Epidermal melanocyte (primary cell): ENCODE data around the gene LRPAP1.

Experiments
- DNase-seq: peaks from one replicate; pipeline ENCODE4 v3.0.0; 2011; ENCODE audit warnings: low spot score; ENCODE audit not compliant: insufficient read length

Gene LRPAP1

DNA sequence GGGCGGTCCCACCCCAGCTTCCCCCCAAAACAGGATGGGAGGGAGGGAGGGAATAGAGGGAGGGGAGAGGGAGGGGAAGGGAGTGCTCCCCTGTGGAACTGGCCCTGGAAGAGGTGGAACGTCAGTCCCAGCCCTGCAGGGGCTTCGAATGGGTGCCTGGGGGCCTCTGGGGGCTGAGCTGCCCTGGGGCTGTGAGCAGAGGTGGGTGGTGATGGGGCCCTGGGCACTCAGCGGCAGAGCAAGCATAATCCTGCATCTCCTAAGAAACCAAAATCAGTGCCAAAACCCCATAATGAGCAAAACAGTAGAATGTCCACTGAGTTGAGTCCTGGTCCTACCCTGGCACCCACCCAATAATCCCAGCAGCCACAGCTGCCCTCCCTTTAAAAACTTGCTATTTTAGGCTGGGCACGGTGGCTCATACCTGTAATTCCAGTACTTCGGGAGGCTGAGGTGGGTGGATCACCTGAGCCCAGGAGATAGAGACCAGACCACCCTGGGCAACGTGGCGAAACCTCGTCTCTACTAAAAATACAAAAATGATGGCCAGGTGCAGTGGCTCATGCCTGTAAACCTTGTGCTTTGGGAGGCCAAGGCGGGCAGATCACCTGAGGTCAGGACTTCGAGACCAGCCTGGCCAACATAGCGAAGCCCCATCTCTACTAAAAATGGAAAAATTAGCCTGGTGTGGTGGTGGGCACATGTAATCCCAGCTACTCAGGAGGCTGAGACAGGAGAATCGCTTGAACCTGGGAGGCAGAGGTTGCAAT lies 58.0 kb downstream of the LRPAP1 start:
- DNase-seq, result no peak

DNA sequence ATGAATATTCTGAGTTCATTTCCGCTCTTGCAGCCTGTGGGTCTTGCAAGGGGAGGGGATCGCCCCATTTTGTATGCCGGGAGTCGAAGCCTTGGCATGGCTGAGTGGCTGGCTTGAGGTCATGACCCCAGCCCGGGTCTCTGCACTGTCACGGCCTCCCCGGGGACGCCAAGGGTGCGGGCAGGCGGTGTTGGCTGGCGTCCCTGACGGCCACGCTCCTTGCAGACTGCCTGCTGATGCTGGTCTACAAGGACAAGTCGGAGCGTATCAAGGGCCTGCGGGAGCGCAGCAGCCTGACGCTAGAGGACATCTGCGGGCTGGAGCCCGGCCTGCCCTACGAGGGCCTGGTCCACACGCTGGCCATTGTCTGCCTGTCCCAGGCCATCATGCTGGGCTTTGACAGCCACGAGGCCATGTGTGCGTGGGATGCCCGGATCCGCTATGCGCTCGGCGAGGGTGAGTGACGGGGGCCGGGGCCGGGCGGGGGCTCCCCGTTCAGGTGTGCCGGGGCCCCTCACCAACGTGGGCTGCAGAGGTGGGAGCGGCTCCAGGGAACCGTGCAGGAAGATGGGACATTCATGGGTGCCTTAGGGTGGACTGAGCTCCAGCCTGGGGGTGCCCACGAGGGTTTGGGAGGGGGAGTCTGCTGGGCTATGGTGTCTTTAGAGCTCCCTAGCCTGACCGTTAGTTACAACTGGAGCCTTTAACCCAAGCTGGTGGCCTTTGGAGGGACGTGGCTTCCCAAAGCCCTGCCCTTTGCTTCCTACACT lies 58.9 kb downstream of the LRPAP1 start:
- DNase-seq, result no peak

DNA sequence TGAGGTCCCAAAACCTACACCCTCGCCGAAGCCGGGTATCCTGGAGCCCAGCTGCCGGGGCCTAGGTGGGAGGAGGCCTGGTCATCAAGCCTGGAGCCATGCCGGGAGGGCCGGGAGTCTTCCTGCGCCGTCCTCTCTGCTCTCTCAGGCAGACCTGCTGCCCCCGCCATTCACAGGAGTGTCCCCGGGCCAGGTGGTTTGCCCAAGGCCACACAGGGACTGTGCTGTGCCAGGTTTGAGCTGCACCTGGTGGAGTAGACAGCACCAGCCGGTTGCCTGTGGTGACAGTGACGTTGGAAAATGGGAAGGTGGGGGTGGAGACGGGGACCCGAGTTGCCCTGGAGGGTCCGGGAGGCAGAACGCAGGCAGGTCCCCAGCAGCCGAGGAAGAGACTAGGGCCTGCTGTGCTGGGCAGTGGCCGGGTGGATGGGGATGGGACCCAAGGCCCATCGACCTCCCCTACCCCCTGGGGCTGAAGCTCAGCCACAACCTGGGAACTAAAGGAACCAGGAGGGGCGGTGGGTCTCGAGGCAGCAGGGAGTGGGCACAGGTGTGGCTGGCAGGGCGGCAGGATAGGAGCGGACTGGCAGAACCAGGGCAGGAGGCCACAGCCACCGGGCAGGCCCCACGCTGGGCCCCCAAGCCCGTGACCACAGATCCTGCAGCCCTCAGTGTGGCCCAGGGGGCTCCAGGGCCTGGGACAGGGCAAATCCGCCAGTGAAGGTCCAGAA lies 59.6 kb downstream of the LRPAP1 start:
- DNase-seq, result no peak

DNA sequence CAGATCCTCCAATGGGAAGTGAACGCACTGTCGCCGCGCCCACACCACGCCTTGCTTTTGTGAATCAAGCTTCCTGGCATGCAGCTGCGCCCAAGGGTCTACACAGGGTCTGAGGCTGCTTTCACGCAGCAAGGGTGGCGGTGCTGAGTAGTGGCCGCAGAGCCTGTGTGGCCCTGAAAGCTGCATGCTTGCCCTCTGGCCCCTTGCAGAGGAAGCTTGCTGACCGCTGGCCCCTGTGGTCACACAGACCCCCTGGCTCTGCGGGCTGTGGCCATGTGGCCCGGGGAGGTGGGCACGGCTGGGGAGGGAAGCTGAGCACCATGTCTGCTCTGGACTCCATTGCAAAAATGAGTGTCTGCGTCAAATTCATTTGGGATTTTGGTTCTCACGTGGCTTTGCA lies 60.3 kb downstream of the LRPAP1 start:
- DNase-seq, result no peak

DNA sequence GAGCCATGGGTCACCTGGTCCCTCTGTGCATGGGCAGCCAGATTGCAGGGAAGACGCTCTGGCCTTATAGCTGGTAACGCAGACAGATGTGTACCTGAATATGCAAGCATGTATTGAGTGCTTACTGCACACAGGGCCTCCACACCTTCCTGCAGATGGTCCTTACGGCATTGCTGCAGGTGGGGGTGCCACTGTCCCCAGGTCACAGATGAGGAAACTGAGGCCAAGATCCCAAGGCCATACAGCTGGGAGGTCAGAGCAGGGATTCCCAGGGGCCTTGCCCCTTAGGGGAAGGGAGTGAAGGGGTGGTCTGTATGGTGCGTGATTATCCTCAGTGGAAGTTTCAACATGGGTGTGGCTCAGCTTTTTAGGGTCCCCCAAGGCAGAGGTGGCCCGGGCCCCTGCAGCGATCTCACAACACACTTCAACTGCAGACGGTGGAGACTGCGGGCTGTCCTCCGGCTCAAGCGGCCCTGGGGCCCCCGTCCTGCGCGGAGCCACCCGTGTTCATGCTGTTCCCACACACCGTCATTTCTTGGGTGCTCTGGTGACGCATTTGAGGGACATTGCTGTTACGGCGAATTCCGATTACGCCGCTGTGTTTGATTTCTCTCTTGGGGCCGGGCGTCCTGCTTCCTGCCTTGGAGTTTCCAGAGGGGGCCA lies 61.0 kb downstream of the LRPAP1 start:
- no peak for DNase-seq

DNA sequence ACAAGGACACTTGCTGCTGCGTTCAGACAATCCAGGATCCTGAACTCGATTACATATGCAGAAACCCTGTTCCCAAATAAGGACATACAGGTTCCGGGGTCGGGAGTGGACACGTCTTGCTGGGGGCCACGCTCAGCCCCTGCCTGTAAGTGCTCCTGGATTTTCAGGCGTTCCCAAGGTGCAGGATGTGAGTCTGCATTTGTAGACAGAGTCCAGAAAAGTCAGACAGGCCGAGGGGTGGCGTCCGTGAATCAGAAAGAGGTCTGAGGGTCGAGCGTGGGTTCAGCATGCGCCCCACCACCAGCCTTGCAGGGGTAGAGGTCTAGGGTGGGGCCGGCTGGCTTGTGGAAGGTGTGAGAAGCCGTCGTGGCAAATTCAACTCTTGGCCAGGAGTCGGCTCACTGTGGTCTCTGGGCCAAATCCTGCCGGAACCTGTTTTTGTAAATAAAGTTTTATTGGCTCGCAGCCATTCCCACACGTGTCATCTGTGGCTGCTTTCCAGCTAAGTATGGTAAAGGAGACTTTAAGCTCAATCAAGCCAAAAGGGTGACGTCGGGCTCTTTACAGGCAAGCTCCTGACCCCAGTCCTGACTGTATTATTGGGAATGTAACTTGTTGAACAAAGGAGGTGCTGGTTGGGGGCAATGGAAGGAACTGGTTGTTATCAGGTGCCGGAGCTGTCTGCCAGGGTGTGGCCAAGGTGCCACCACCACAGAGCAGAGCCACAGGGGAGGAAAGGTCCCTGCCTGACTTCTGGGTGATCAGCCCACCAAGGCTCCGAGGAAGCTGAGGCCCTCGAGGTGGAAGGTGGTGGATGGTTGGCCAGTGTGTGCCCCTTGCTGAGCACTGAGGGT lies 61.8 kb downstream of the LRPAP1 start:
- no peak for DNase-seq

DNA sequence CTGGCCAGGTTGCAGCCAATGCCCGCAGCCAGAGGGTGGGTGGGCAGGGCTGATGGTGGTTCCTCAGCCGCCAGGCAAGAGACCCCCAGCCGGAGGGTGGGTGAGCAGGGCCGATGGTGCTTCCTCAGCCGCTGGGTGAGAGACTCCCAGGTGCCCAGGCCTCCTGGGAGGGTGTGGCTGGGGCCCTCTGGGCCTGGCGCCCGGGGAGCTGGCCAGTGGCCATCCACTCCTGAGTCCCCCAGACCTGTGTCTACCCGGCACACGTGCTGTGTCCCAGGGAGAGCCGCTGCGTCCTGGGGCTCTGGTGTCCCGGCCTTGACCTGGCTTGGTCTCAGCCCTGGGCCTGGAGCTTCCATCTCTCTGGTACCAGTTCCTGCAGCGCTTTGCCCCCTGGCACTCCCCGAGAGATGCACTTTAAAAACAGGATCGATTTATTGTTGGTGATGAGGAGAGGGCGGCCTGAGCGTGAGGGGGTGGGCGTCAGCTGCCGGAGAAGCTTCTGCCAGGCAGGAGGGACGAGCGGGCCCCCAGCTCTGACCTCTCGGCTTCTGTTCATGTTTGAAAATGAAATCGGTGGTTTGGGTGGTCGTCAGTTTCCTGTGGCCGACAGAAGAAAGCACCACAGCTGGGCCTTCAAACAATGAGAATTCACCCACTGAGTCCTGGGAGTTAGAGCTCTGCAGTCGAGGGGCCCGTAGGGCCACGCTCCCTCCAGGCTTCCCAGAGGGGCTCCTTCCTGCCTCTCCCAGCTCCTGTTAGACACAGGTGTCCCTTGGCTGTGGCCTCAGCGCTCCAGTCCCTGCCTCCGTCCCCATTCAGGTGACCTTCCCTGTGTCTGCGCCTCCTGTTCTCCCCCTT lies 62.6 kb downstream of the LRPAP1 start:
- no peak for DNase-seq

DNA sequence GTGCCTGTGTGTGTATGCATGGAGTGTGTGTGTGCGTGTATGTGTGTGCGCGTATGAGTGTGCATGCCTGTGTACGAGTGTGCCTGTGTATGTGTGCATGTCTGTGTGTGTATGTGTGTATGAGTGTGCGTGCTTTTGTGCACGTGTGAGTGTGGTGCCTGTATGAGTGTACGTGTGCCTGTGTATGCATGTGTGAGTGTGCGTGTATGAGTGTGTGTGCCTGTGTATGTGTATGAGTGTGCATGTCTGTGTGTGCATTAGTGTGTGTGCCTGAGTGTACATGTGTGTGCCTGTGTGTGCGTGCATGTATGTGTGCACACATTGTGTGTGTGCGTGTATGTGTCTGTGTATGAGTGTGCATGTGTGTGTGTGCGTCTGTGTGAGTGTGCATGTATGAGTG lies 63.4 kb downstream of the LRPAP1 start:
- no peak for DNase-seq

DNA sequence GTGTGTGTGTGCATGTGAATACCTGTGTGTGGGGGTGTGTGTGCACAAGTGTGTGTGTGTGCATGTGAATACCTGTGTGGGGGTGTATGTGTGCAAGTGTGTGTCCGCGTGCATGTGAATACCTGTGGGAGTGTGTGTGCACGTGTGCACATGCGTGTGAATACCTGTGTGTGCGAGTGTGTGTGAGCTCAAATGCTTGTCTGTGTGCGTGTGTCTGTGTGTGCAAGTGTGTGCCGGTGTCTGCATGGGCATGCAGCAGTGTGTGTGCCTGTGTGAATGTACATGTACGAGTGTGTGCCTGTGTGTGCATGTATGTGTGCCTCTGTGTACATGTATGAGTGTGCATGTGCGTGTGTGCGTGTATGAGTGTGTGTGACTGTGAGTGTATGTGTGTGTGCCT lies 64.1 kb downstream of the LRPAP1 start:
- no peak for DNase-seq

DNA sequence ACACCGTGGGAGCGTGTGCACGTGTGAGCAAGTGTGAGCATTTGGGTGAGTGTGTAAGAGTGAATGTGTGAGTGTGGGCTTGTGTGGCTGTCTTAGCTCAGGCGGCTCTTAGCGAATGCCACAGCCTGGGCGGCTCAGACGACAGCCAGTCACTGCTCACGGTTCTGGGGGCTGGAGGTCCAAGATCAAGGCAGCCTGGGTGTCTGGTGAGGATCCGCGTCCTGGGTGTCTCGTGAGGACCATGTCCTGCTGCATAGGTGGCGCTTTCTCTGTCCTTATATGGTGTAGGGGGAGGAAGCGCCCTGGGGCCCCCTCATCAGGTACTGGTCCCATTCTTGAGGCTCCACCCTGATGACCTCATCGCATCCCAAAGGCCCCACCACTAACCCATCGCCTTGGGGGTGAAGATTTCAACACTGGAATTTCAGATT lies 64.6 kb downstream of the LRPAP1 start:
- no peak for DNase-seq

DNA sequence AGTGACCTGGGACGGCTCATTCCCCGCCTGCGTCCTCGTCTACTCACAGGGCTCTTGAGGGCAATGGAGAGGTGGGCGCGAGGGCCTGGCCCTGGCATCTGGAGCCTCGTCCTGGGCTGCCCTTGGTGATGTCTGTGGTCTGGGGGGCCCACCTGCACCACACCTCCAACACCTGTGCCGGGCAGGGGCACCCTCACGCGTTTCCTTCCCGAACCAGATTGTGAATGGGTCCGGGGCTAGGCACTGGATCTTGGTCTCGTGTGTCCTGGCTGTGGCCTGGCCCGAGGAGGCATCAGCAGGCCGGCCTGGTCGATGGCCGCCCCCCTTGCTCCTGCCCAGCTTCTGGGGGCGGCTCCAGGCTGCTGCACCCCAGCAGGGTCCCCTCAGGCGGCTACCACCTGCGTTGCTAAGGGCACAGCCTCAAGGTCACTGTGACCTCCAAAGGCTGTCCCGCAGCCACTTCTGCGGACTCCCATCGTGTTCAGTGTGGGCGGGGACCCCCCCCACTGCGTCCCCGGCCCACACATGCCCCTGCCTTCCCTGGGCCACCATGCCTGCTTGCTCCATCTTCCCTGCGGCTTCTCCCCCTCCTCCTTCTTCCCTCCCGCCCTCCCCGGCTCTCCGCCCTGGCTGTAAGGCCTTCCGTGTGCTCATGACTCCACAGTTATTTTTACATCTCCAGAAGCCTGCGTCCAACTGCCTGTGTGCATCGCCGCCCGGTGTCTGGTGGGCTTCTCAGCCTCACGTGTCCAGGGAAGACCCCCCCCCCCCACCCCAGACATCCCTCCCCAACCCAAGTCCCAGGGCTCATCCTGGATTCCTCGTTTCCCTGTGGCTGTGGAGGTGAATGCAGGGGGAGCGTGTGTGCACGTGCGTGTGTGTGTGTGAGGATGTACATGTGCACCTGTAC lies 65.3 kb downstream of the LRPAP1 start:
- no peak for DNase-seq

DNA sequence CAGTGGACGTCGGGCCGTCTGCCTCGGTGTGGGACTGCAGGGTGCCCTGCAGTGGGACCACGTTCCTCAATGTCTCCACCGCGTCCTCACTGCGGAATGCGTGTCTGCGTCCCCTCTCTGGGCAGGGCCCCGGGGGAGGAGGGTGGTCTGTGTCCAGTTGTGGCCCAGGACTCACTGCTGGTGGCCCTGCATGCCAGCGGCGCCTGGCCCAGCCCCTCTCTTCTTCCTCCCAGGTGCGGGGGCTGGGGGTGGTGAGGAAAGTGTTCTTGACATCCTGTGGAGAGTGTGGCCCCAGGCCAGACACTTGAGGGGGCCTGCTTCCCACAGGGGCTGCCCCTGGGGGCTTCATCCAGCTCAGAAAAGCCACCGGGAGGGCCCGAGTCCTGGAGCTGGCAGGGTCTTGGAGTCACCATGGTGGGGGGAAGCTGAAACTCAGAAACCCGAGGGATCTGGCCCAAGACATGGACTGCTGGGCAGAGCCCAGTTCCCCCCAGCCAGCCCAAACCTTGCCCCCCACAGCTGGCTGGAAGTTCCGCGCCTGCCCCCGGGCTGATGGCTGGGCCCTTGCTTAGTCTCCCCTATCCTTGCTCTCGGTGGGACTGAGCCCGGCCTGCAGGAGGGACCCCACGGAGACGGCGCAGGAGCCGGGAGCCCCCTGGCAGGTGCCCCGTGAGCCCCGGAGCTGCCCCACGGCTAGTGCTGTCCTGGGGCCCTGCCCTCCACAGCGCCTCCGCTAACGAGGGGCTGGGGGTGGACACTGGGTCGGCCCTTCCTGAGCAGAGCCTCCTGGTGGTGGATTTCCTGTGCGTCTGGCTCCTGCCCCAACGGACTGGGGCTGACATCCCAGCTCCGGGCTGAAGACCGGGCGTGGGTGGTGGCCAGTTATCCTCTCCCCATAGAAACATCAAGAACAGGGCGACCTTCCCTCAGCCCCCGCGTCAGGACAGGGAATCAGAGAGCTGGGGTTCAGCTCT lies 66.2 kb downstream of the LRPAP1 start:
- no peak for DNase-seq

DNA sequence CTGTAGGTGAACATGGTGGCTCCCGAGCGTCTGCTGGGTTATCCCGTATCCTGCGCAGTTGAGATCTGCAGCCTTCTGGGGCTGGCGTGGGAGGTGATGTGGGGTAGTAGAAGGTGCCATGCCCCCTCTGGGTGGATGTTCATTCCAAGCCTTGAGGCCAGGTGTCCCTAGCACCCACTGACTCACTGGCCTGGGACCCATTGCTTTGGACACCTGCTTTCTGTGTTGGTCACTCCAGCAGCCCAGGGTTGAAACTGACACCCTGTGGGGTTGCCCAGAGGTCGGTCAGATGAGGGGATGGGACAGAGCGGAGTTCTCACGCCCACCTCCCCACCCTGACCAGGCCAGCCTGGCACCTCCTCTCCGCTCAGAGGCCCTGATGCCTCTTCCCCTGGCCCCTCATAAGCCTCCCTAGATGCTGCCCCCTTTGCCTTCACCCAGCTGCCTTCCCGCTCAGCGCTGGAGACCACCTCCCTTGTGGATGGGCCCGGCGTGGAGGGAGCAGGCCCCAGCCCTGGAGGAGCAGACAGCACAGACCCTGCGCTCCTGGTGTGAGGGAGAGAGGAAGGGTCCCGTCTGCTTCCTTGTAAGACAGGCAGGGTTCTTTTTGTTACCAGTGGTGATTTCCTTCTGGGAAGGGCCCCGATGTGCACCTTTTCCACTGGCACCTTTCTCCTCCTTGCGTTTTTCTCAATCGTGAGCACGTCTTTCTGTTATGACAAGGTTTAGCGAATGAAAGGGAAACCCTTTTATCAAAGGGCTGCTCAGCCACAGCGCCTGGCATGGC lies 67.1 kb downstream of the LRPAP1 start:
- no peak for DNase-seq

DNA sequence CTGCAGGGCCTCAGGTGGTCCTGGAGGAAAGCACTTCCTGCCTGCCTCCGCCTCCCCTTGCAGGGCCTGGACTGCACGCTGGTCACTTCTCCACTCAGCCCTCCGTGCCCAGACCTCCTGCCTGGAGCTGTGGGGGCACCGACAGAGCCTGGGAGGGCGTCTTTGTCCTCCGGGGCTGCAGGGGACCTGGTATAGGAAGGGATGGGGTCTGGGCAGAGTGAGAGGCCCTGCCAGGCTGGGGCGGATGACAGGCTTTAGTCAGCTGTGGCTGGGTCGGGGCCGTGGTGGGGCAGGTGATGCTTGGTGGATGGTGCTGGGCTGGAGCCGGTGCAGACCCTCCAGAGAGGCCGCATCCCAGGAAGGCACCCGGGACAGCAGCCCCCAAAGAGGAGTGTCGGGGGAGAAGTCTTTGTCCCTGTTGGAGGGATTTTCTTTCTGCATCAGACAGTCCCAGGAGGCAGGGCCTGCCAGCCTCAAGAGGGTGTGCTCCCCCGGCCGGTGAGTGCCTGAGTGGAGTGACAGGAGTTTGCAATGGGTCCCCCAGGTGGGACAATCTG lies 67.8 kb downstream of the LRPAP1 start:
- no peak for DNase-seq

DNA sequence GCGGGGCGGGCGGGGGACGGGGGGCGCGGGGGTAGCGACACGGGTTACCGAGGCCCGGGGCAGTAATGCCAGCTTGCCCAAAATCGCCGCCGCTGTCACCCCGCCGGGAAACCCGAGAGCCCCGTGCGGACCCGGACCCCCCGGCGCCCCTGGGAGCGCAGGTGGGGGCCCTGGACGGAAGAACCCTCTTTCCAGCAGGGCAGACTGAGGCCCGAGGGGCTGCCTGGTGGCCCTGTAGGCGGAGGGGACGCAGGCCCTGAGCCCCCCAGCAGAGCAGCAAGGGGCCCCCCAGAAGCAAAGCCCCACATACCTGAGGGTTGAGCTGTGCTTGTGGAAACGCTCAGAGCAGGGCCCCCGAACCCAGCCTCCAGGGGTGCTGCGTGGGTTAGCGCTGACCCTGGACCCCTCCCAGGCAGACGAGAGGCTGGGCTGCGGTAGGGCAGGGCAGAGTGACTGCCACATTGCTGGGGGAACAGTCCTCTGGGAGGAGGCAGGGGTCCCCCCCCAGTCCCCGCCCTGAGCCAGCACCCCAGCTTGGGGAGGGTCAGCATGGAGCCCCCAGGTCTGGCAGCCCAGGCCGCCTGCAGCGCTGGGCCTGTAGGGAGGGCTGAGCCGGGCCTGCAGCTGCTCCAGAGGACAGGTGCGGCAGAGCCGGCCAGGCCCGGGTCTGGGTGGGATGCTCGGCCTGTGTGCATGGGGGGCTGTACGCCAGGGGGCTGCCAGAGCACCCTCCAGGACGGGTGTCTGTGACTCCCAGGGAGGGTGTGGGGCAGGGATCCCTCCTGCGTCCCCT lies 68.5 kb downstream of the LRPAP1 start:
- DNase-seq, result no peak
